Skeletal muscle cell (primary cell): ENCODE measurements around the gene PSMD12.
"Not testable (repeated sequence)": the region's sequence is repeated elsewhere in the genome, so short reads cannot be mapped to it uniquely, and the experiment has no call there.

Source experiments
- DNase-seq: peaks from one replicate; pipeline ENCODE4 v3.0.0-alpha.2; 2010; ENCODE audit warnings: low read depth
- H3K4me3 ChIP-seq: 2 replicates; pipeline ENCODE4 v1.5.1; 2011; ENCODE audit warnings: low read depth, mild to moderate bottlenecking, control low read depth, low read length, moderate library complexity

The PSMD12 gene

GRCh38 chr17:67388986-67389385 is 22.6 kb upstream of the PSMD12 start:
- no peak for DNase-seq
- H3K4me3 ChIP-seq, result no peak overlapping the region

DNA sequence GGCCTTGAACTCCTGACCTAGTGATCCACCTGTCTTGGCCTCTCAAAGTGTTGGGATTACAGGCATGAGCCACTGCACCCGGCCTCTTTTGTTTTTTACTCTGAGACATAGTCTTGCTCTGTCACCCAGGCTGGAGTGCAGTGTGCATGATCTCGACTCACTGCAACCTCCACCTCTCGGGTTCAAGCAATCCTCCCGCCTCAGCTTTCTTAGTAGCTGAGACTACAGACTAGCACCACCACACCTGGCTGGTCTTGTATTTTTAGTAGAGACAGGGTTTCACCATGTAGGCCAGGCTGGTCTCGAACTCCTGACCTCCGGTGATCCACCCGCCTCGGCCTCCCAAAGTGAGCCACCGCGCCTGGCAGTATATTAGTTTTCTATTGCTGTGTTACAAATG is 22.2 kb upstream of the PSMD12 start:
- not testable (repeated sequence) for H3K4me3 ChIP-seq, DNase-seq

DNA sequence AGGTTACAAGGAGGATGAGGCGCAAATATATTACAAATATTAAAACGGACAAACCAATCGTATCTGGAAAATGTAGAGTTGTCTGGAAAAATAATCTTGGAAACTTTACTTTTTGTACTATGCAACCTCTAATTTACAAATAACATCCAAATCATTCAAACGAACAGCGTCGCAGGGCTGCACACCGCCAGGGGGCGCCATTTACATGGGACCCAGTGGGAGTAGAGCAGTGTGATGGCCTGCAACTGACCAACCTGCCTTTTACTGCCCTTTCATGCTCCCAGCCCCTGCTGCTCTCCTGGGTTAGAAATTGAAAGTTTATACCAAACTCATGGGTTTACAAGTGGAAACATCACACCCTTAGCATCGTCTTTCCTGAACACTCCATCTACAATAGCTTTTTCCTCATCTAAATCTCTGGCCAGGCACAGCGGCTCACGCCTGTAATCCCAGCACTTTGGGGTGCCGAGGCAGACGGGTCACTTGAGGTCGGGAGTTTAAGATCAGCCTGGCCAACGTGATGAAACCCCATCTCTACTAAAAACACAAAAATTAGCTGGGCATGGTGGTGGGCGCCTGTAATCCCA is 20.7 kb upstream of the PSMD12 start:
- H3K4me3 ChIP-seq, result no peak overlapping the region
- no peak for DNase-seq

GRCh38 chr17:67385122-67385988 is 19.0 kb upstream of the PSMD12 start:
- no peak overlapping the region for H3K4me3 ChIP-seq
- DNase-seq, result no peak

GRCh38 chr17:67381929-67382257 is 15.5 kb upstream of the PSMD12 start:
- DNase-seq, result no peak
- H3K4me3 ChIP-seq, result no peak overlapping the region

- no peak for DNase-seq
- H3K4me3 ChIP-seq, result peak overlapping the region; percentile 81
These were observed 12.9 kb upstream of the PSMD12 start for GRCh38 chr17:67379251-67379630.

DNA sequence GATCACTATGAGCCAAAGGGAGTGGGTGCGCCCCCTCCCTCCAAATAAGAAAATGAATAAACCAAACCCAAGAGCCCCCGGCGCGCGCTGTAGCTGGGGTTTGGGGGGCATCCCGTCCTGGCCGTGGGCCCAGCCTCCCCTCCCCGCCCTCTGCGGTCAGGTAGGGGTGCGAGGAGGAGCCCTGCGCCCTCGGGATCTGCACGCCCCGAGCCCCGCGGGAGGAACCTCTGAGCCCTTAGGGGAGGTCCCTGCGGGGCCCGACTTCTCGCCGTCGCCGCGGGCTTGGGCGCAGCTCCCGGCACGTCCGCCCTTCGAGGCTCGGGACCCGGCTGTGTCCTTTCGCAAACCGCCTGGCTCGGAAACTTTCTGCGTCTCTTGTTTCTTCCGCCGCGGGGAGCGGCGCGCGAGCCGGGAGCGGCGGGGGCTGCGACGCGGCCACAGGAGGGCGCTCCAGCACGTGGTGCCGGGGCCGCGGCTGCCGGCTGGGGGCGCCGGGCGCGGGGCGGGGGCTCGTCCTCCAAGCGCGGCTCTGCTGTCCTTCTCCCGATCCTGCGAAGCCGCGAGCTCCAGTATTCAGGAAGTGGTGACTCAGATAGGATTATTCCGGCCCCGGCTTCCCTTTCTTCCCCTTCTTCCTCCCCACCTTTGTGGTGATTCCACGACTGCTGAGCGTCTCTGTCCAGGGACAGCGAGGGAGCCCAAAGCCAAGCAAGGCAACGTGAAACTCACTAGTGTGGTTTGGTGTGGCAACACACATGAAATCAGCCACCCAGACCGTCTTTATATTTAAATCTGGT is 12.3 kb upstream of the PSMD12 start:
- DNase-seq, result no peak

DNA sequence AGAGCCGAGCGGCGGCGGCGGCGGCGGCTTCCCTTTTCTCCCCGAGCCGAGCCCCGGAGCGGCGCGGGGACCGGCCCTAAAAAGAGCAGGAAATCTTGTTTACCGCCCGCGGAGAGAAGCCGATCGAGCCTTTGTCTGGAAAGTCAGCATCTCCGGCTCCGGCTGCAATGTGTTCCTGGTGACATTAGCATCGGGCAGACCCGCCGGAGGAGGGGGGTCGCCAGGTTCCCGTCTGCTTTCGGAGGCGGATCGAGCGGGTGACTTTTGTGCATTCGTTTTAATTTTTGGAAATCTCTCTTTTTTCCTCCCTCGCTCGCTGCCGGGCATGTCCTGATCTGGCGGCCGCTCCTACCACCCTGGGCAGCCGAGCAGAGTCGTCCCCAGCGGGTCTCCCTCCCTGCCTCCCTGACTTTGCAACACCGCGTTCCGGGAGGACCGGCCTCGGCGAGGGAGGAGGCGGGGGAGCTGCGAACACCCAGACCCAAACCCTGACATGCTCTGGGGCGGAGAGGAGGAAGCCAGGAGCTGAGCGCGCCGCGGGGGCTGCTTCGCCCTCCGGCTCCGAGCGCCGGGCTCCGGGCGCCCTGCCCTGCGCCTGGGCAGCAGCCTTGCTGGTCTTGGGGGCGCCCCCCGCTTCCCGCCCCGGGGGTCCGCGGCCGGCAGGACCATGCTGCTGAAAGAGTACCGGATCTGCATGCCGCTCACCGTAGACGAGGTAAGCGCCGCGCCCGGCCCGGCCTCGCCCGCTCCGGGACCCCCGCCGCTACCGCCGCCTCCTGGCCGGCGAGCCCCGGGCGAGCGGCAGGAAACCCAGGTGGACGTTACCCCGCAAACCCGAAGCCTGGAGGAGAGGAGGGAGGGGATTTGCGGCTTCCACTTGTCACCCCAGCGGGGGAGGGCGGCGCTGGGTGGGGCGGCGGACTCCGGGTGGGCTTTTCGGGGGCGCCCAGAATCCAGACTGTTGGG is 11.4 kb upstream of the PSMD12 start:
- DNase-seq, result no peak
- peak overlapping the region; percentile 81 for H3K4me3 ChIP-seq

More for the DNA sequence above, 12.3 kb upstream of the PSMD12 start:
- peak overlapping the region; percentile 81 for H3K4me3 ChIP-seq

DNA sequence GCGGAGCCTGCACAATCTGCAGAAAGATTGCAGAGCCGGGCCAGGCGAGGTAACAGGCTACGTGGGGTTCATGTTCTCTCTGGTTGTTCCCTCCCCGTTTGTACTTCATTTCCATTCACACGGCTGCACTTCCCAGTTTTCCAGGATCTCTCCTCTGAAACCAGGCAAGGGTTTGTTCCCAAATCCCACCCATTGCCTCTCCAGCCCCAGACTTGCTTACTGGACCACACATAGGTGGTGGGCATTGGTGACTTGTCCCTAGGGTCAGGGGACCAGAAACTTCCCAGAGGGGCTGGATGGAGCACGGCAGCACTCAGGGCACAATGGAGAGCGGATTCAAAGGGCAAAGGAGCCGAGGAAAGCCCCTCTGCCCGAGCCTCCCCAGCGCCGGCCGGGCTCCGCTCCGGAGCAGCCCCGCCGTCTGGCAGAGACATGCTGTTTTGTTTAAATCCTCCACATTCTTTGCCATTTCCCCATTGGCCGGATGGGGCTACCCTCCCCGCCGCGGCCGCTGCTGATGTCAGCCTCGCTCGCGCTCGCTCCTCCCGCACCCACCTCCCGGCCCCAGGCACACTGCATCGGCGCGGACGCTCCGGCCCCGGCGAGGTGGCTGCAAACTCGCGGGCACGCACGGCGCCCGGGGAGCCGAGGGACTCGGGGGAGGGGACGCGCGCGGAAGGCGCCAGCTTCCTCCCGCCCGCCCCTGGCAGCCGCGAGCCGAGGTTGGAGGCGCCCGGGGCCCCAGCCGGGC is 10.5 kb upstream of the PSMD12 start, which contains the start of gene PITPNC1:
Gene PITPNC1 (plus strand): TSS at position 545 of the 751 bp plus-strand sequence.
- peak; percentile 62 for DNase-seq

GRCh38 chr17:67376415-67376736 is 10.0 kb upstream of the PSMD12 start:
- DNase-seq, result no peak

More for the DNA sequence above, 10.5 kb upstream of the PSMD12 start, which contains the start of gene PITPNC1:
- H3K4me3 ChIP-seq, result peak within 1 kb of the TSS; percentile 81

DNA sequence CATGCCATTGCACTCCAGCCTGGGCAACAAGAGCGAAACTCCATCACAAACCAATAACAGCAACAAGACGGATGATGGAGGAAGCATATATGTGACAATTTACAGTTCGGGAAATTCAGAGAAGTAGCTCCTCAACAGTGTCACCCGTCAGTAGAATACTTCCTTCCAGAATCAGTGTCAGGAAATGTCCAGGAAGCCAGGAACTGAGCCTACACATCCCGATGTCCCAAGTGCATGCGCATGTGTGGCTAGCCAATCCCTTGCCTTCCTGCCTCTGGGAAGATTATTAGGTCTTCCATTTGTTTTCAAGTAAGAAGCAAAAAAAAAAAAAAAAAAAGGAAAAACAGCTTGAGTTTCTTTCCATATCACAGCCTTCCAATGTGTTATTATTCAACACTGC is 9.3 kb upstream of the PSMD12 start:
- DNase-seq, result no peak

More at GRCh38 chr17:67376415-67376736, 10.0 kb upstream of the PSMD12 start:
- H3K4me3 ChIP-seq, result peak overlapping the region; percentile 81

DNA sequence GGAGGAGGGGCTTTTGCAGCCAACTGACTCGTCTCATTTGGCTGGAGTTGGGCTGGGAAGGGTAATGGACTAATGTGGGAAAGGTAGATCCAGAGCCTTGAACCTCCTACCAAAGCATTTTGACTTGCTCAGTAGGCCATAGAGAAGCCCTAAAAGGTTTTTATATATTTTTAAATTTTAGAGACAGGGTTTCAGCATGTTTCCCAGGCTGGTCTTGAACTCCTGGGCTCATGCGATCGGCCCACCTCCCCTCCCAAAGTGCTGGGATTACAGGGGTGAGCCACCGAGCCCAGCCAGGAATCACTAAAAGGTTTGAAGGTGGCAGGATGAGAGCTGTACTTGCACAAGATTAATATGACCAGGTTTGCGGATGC is 8.7 kb upstream of the PSMD12 start:
- H3K4me3 ChIP-seq, result no peak overlapping the region
- no peak for DNase-seq

More for the DNA sequence above, 9.3 kb upstream of the PSMD12 start:
- no peak overlapping the region for H3K4me3 ChIP-seq

DNA sequence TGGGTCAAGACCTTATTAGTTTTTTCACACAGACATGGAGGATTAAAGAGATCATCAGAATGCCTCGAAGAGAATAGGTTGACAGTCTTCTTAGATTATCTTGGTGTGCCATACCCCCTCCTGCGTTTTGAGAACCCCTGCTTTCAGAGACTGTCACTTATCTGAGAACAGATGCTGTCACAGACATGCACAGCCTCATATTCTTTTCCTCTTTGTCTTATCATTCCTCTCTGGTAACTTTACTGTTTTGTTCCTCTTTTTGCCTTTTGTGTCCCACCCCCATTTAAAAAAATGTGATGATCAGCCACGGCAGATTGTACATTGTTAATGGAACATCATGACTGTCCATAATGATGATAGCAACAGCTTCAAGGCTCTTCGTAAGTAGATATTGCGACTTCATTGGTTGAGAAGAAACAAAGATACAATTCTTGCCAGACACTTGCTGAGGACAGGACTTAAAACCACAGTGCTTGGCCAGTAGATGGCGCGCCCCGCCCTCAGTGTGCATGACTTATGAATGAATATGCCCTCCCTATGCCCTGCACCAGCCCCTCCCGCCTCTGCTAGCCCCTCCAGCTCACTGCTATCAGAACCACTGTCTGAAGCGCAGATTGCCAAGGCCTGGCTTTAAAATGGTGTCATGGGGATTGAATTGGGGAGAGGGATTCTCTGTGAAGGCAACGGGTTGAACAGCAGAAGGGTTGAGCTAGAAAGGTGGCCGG is 8.1 kb upstream of the PSMD12 start:
- H3K4me3 ChIP-seq, result no peak overlapping the region
- DNase-seq, result peak; percentile 53

GRCh38 chr17:67372751-67373150 is 6.4 kb upstream of the PSMD12 start:
- no peak for DNase-seq
- H3K4me3 ChIP-seq, result no peak overlapping the region

- H3K4me3 ChIP-seq, result no peak overlapping the region
- no peak for DNase-seq
These were observed 3.3 kb upstream of the PSMD12 start for GRCh38 chr17:67369676-67370075.

- H3K4me3 ChIP-seq, result peak overlapping the region; percentile 68
- peak; percentile 78 for DNase-seq
These were observed 612 bp downstream of the PSMD12 start for GRCh38 chr17:67365738-67366192.

- H3K4me3 ChIP-seq, result peak overlapping the region; percentile 68
- no peak for DNase-seq
These were observed 1.3 kb downstream of the PSMD12 start for GRCh38 chr17:67364847-67365737.
